OCI-LY3 (cell line): Measurements from ENCODE around the gene AGPAT3.

Source experiments
- H2AFZ ChIP-seq: fragments of 200-600, 300-600 bp; shearing (Covaris generic); 2 replicates; pipeline ENCODE4 v1.6.0; 2014; ENCODE audit warnings: antibody characterized with exemption, low read depth, low read length
- H3K27ac ChIP-seq: fragments of 200-600, 300-600 bp; sonication (generic); 2 replicates; pipeline ENCODE4 v1.5.1; 2014; ENCODE audit warnings: mild to moderate bottlenecking, low read length, moderate library complexity, mixed read lengths
- H3K27me3 ChIP-seq: fragments of 200-600, 300-600 bp; sonication (generic); 2 replicates; pipeline ENCODE4 v1.6.1; 2014; ENCODE audit warnings: low read depth, low read length, mixed read lengths
- H3K36me3 ChIP-seq: fragments of 200-600, 300-600 bp; sonication (generic); replicated peaks from 2 replicates; pipeline ENCODE3; 2014; ENCODE audit warnings: low read depth, low read length, mixed read lengths
- H3K4me1 ChIP-seq: fragments of 300-600, 200-600 bp; sonication (generic); 2 replicates; pipeline ENCODE4 v1.6.1; 2014; ENCODE audit warnings: low read length, mixed read lengths
- H3K4me2 ChIP-seq: fragments of 200-600, 300-600 bp; sonication (generic); 2 replicates; pipeline ENCODE4 v1.6.1; 2014; ENCODE audit warnings: low read length, mixed read lengths
- H3K4me3 ChIP-seq: fragments of 300-600, 200-600 bp; sonication (generic); 2 replicates; pipeline ENCODE4 v1.5.1; 2014; ENCODE audit warnings: antibody characterized with exemption, mild to moderate bottlenecking, low read length, moderate library complexity
- H3K79me2 ChIP-seq: fragments of 300-600, 200-600 bp; shearing (Covaris generic); 2 replicates; pipeline ENCODE4 v1.6.1; 2014; ENCODE audit warnings: mild to moderate bottlenecking, low read length, mixed read lengths
- H3K9ac ChIP-seq: fragments of 300-600, 200-600 bp; shearing (Covaris generic); 2 replicates; pipeline ENCODE4 v1.6.0; 2014; ENCODE audit warnings: mild to moderate bottlenecking, low read length, moderate library complexity
- H3K9me3 ChIP-seq: fragments of 200-600, 300-600 bp; shearing (Covaris generic); 2 replicates; pipeline ENCODE4 v1.6.1; 2014; ENCODE audit warnings: low read length, mixed read lengths; ENCODE audit not compliant: insufficient read depth
- H4K20me1 ChIP-seq: fragments of 200-600, 300-600 bp; sonication (generic); 2 replicates; pipeline ENCODE4 v1.6.1; 2016; ENCODE audit warnings: low read length, mixed read lengths; ENCODE audit not compliant: insufficient read depth
- CTCF ChIP-seq: fragments of 200-600, 300-600 bp; sonication (generic); IDR thresholded peaks from 2 replicates; pipeline ENCODE4 v1.5.1; 2014; ENCODE audit warnings: antibody characterized with exemption, low read length, low read depth
- EZH2phosphoT487 ChIP-seq: fragments of 200-600 bp; shearing (Covaris generic); IDR thresholded peaks from 2 replicates; pipeline ENCODE4 v1.6.1; 2018; ENCODE audit warnings: antibody characterized with exemption, mixed run types, low read depth

The AGPAT3 gene

GRCh38 chr21:43967981-43968380 is 103.0 kb downstream of the AGPAT3 start:
- Histone ChIP-seq H3K27ac (no peak overlapping the region), H3K9ac (no peak overlapping the region), H3K4me2 (no peak overlapping the region), H3K27me3 (no peaks in the 10 kb centered on the region), H3K4me1 (no peaks in the 10 kb centered on the region), H3K79me2 (no peaks in the 10 kb centered on the region), H3K4me3 (no peak overlapping the region), H2AFZ (no peak overlapping the region), H3K36me3 (peaks cover 11% of the 10 kb centered on the region), H4K20me1 (no peaks in the 10 kb centered on the region), H3K9me3 (no peaks in the 10 kb centered on the region)
- TF ChIP-seq EZH2phosphoT487 (no peak), CTCF (no peak)

GRCh38 chr21:43968410-43969114 is 103.5 kb downstream of the AGPAT3 start:
- H3K9ac ChIP-seq, result no peak overlapping the region
- H3K27me3 ChIP-seq, result no peaks in the 10 kb centered on the region
- H3K4me1 ChIP-seq, result no peaks in the 10 kb centered on the region
- H3K4me3 ChIP-seq, result no peak overlapping the region
- no peaks in the 10 kb centered on the region for H4K20me1 ChIP-seq
- H3K4me2 ChIP-seq, result no peak overlapping the region
- H3K9me3 ChIP-seq, result no peaks in the 10 kb centered on the region
- TF ChIP-seq CTCF (no peak), EZH2phosphoT487 (no peak)
- H3K27ac ChIP-seq, result no peak overlapping the region
- H3K36me3 ChIP-seq, result peaks cover 11% of the 10 kb centered on the region
- H2AFZ ChIP-seq, result no peak overlapping the region
- H3K79me2 ChIP-seq, result no peaks in the 10 kb centered on the region

- no peak overlapping the region for H3K27ac ChIP-seq
- no peaks in the 10 kb centered on the region for H3K9me3 ChIP-seq
- no peak overlapping the region for H3K9ac ChIP-seq
- peaks cover 11% of the 10 kb centered on the region for H3K36me3 ChIP-seq
- H3K27me3 ChIP-seq, result no peaks in the 10 kb centered on the region
- no peak overlapping the region for H3K4me3 ChIP-seq
- H2AFZ ChIP-seq, result no peak overlapping the region
- no peaks in the 10 kb centered on the region for H3K4me1 ChIP-seq
- no peaks in the 10 kb centered on the region for H3K79me2 ChIP-seq
- H3K4me2 ChIP-seq, result no peak overlapping the region
- no peaks in the 10 kb centered on the region for H4K20me1 ChIP-seq
- TF ChIP-seq CTCF (no peak), EZH2phosphoT487 (no peak)
Observed at GRCh38 chr21:43969115-43969444, 104.1 kb downstream of the AGPAT3 start.

GRCh38 chr21:43970551-43970950 is 105.5 kb downstream of the AGPAT3 start:
- Histone ChIP-seq H3K9ac (no peak overlapping the region), H2AFZ (no peak overlapping the region), H3K36me3 (peaks cover 15% of the 10 kb centered on the region), H3K79me2 (no peaks in the 10 kb centered on the region), H4K20me1 (no peaks in the 10 kb centered on the region), H3K27ac (no peak overlapping the region), H3K4me3 (no peak overlapping the region), H3K9me3 (no peaks in the 10 kb centered on the region), H3K4me2 (no peak overlapping the region), H3K27me3 (no peaks in the 10 kb centered on the region), H3K4me1 (peaks cover 6% of the 10 kb centered on the region; the same call in 1 of the 2 replicates)
- TF ChIP-seq EZH2phosphoT487, result no peak
- TF ChIP-seq CTCF, result no peak
